ENCODE results near the gene PIM1. TPM values are rescaled to one million over a fixed set of nuclear protein-coding genes. Genes with fewer than 3 reads are reported as not detected.
A peak's percentile ranks its signal among the peaks of the same experiment; 100 is the strongest.

Gene PIM1
- polyA plus RNA-seq, 1 donor (not counting 4 experiments of a cell fraction or from before 2014, with no cell fraction given): 10.2 TPM

GRCh38 chr6:37137201-37138090 lies 32.5 kb upstream of the PIM1 start:
- Histone ChIP-seq H3K4me3 (ENCODE audit: control insufficient read depth in 2 of 3, extremely low read depth in 1 of 3, insufficient read depth in 2 of 3, low read depth in 1 of 3, low read length in 3 of 3) (no peak overlapping the region), H3K9me3 (ENCODE audit: control insufficient read depth, low read depth, low read length) (no peaks in the 10 kb centered on the region), H3K27me3 (ENCODE audit: control insufficient read depth, extremely low read depth, insufficient read depth, low read length) (no peaks in the 10 kb centered on the region), H3K4me2 (ENCODE audit: control insufficient read depth, extremely low read depth, insufficient read depth, low read depth, low read length) (peak overlapping the region; percentile 54), H3K9me1 (ENCODE audit: control insufficient read depth, extremely low read depth, insufficient read depth, low read length) (no peaks in the 10 kb centered on the region), H2AFZ (ENCODE audit: control insufficient read depth, low read length) (peak overlapping the region; percentile 60), H3K9ac (ENCODE audit: control insufficient read depth, extremely low read depth, insufficient read depth, low read length) (peak overlapping the region; percentile 71), H3K36me3 (ENCODE audit: control insufficient read depth in 2 of 2, extremely low read depth in 1 of 2, insufficient read depth in 2 of 2, low read length in 2 of 2) (no peaks in the 10 kb centered on the region), H3K79me2 (ENCODE audit: control insufficient read depth, insufficient read depth, low read length) (no peaks in the 10 kb centered on the region), H3K4me1 (ENCODE audit: control insufficient read depth, extremely low read depth, insufficient read depth, low read length) (peaks cover 47% of the 10 kb centered on the region), H3K27ac (ENCODE audit: control insufficient read depth, insufficient read depth, low read length) (peak overlapping the region; percentile 82), H4K20me1 (ENCODE audit: control insufficient read depth, extremely low read depth, insufficient read depth, low read length) (no peaks in the 10 kb centered on the region)
- dilution Hi-C loops (cut with MboI; ENCODE audit: extremely low pct_ligation_motif_present, low sequenced_read_pairs): no loop called here
- DNase-seq (ENCODE audit: low read depth, low spot score) (peak; percentile 56), FAIRE-seq (peak; percentile 46)
- TF ChIP-seq EZH2 (IDR thresholded peaks at IDR 0.05; ENCODE audit: low read length): no peak
- TF ChIP-seq, protein P1, sequence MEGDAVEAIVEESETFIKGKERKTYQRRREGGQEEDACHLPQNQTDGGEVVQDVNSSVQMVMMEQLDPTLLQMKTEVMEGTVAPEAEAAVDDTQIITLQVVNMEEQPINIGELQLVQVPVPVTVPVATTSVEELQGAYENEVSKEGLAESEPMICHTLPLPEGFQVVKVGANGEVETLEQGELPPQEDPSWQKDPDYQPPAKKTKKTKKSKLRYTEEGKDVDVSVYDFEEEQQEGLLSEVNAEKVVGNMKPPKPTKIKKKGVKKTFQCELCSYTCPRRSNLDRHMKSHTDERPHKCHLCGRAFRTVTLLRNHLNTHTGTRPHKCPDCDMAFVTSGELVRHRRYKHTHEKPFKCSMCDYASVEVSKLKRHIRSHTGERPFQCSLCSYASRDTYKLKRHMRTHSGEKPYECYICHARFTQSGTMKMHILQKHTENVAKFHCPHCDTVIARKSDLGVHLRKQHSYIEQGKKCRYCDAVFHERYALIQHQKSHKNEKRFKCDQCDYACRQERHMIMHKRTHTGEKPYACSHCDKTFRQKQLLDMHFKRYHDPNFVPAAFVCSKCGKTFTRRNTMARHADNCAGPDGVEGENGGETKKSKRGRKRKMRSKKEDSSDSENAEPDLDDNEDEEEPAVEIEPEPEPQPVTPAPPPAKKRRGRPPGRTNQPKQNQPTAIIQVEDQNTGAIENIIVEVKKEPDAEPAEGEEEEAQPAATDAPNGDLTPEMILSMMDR (optimal IDR thresholded peaks at IDR 0.05 in 1 of 3, IDR thresholded peaks at IDR 0.05 in 1 of 3, conservative IDR thresholded peaks at IDR 0.05 in 1 of 3; ENCODE audit: extremely low read depth in 1 of 3, insufficient read depth in 2 of 3, low read length in 3 of 3): no peak

- FAIRE-seq (no peak), DNase-seq (ENCODE audit: low read depth, low spot score) (no peak)
- Histone ChIP-seq H4K20me1 (ENCODE audit: control insufficient read depth, extremely low read depth, insufficient read depth, low read length) (no peaks in the 10 kb centered on the region), H3K9me3 (ENCODE audit: control insufficient read depth, low read depth, low read length) (no peaks in the 10 kb centered on the region), H3K27ac (ENCODE audit: control insufficient read depth, insufficient read depth, low read length) (no peak overlapping the region), H3K4me3 (ENCODE audit: control insufficient read depth in 2 of 3, extremely low read depth in 1 of 3, insufficient read depth in 2 of 3, low read depth in 1 of 3, low read length in 3 of 3) (no peak overlapping the region), H3K36me3 (ENCODE audit: control insufficient read depth in 2 of 2, extremely low read depth in 1 of 2, insufficient read depth in 2 of 2, low read length in 2 of 2) (no peaks in the 10 kb centered on the region), H3K4me1 (ENCODE audit: control insufficient read depth, extremely low read depth, insufficient read depth, low read length) (peaks cover 44% of the 10 kb centered on the region), H3K9ac (ENCODE audit: control insufficient read depth, extremely low read depth, insufficient read depth, low read length) (no peak overlapping the region), H3K9me1 (ENCODE audit: control insufficient read depth, extremely low read depth, insufficient read depth, low read length) (no peaks in the 10 kb centered on the region), H3K27me3 (ENCODE audit: control insufficient read depth, extremely low read depth, insufficient read depth, low read length) (no peaks in the 10 kb centered on the region), H2AFZ (ENCODE audit: control insufficient read depth, low read length) (no peak overlapping the region), H3K4me2 (ENCODE audit: control insufficient read depth, extremely low read depth, insufficient read depth, low read depth, low read length) (no peak overlapping the region), H3K79me2 (ENCODE audit: control insufficient read depth, insufficient read depth, low read length) (no peaks in the 10 kb centered on the region)
- dilution Hi-C loops (cut with MboI; ENCODE audit: extremely low pct_ligation_motif_present, low sequenced_read_pairs): no loop called here
- TF ChIP-seq, protein P1 (optimal IDR thresholded peaks at IDR 0.05 in 1 of 3, IDR thresholded peaks at IDR 0.05 in 1 of 3, conservative IDR thresholded peaks at IDR 0.05 in 1 of 3; ENCODE audit: extremely low read depth in 1 of 3, insufficient read depth in 2 of 3, low read length in 3 of 3): no peak
- TF ChIP-seq EZH2 (IDR thresholded peaks at IDR 0.05; ENCODE audit: low read length): no peak
Observed at GRCh38 chr6:37138856-37139229, 31.1 kb upstream of the PIM1 start.
